SHP77 treated with DMSO at 0.1 percent for 48 hours (cell line): ENCODE results near the gene TMEM198.

Experiments used
- DNase-seq: peaks from one replicate; lab custom pipeline; 2025; lab: John Stamatoyannopoulos, UW

TMEM198 gene

GRCh38 chr2:219578811-219579613 is 35.2 kb downstream of the TMEM198 start:
- no peak for DNase-seq

GRCh38 chr2:219581346-219581745 is 37.5 kb downstream of the TMEM198 start:
- no peak for DNase-seq

GRCh38 chr2:219591091-219591490 is 47.3 kb downstream of the TMEM198 start:
- DNase-seq: no peak

- DNase-seq: no peak
These were observed 48.9 kb downstream of the TMEM198 start for GRCh38 chr2:219592736-219593135.

- no peak for DNase-seq
These were observed 49.3 kb downstream of the TMEM198 start for GRCh38 chr2:219593154-219593553.

GRCh38 chr2:219595256-219595655 is 51.4 kb downstream of the TMEM198 start:
- DNase-seq: no peak

GRCh38 chr2:219596954-219597551 is 53.2 kb downstream of the TMEM198 start:
- no peak for DNase-seq

- DNase-seq: peak; percentile 91
These were observed 53.9 kb downstream of the TMEM198 start, which contains the start of gene STK11IP for GRCh38 chr2:219597552-219598307. Gene STK11IP (plus strand): TSS chr2:219597857. CDS start chr2:219598120, 263 bp downstream.

GRCh38 chr2:219598308-219599078 is 54.7 kb downstream of the TMEM198 start:
- no peak for DNase-seq
